Measurements from ENCODE around the gene KRTAP13-3.

The KRTAP13-3 gene, protein sequence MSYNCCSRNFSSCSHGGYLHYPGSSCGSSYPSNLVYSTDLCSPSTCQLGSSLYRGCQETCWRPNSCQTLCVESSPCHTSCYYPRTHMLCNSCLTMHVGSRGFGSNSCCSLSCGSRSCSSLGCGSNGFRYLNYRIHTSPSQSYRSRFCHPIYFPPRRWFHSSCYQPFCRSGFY

DNA sequence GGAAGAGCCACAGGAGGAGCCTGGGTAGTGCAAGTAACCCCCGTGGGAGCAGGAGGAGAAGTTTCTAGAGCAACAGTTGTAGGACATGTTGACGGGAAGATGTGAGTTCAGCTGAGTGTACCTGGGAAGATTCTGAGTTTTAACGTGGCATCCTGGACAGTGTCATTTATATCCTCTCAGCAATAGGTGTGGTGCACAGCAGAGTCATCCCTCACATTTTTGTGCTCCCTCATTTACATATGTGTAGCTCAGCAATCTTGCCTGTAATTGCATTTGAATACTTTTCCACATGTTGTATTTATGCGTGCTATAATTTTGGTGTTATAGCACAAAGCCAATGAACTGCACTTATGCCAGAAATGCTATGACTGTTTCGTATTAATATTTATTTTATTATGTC, at the start of gene KRTAP13-3:
Gene KRTAP13-3 (minus strand): TSS at position 101 of the 400 bp plus-strand sequence. CDS start 14 bp downstream, at position 87.
- Histone ChIP-seq H3K4me3 (ENCODE audit: low read depth, low read length) (no peak within 1 kb of the TSS), H3K9ac (ENCODE audit: low read depth, low read length) (no peak within 1 kb of the TSS), H3K27me3 (ENCODE audit: control insufficient read depth, insufficient read depth, low read length) (no peaks in the 10 kb centered on the region), H3K9me3 (ENCODE audit: control insufficient read depth, insufficient read depth, low read length) (no peaks in the 10 kb centered on the region), H3K36me3 (ENCODE audit: control insufficient read depth, insufficient read depth, low read length) (no peaks in the 10 kb centered on the region), H3K4me1 (ENCODE audit: control insufficient read depth, insufficient read depth, low read length) (peaks cover 5% of the 10 kb centered on the region)

DNA sequence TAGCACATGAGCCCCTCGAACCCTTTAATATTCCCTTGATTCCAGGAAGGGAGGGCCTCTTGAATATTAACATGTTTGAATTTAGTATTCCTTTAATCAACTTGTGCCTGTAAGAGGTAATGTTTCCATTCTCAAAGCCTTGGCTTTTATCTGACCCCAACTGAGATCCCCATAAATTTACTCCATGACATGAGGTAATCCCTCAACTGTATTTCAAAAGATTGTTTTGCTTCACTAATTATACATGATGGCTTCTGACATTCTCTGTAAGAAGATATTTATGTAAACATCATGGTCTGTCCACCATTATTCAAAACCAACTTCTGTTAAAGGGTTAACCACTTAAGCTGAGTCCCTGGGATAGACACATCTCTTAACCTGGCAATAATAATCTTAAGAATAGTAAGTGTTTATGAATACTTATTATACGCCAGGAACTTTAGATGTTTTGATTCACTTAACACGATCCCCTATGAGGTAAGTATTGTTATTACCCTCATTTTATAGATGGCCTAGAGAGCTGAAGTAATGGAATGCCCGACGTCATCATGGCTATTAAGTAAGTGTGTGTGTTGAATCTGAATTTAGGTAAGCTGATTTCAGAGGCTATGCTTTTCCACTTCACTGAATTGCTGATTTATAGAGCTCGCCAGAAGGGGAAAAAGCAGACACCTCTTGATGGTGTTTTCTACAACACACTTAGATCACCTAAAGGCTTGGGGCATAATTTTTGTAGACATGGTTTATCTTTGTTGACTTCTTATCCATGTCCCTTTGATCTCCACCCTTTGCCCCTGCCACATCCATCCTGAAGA, 43.4 kb upstream of the KRTAP13-3 start:
- no peaks in the 10 kb centered on the region for H3K4me1 ChIP-seq (ENCODE audit: control insufficient read depth, insufficient read depth, low read length)
- H3K9me3 ChIP-seq (ENCODE audit: control insufficient read depth, insufficient read depth, low read length), result no peaks in the 10 kb centered on the region
- H3K27me3 ChIP-seq (ENCODE audit: control insufficient read depth, insufficient read depth, low read length), result no peaks in the 10 kb centered on the region
- H3K4me3 ChIP-seq (ENCODE audit: low read depth, low read length), result no peak overlapping the region
- H3K9ac ChIP-seq (ENCODE audit: low read depth, low read length), result no peak overlapping the region
- H3K36me3 ChIP-seq (ENCODE audit: control insufficient read depth, insufficient read depth, low read length), result no peaks in the 10 kb centered on the region

DNA sequence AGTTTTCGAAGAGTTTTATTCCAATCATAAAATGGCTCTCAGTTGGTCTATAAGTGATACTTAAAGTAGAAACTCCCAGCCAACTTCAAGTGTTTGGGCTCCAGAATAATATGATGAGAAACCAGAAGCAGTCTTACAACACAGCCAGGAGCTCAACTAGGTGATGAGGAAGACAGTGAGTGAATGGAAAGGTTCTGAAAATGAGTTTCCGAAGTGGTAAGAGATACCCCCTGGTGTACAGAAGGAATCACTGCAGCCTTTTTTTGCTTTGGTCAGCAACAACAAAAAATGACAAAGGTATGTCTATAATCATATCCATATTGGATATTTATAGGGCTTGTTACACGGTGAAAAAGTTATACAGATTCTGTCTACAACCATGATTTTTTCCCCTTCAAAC, 38.0 kb upstream of the KRTAP13-3 start:
- Histone ChIP-seq H3K27me3 (ENCODE audit: control insufficient read depth, insufficient read depth, low read length) (no peaks in the 10 kb centered on the region), H3K4me1 (ENCODE audit: control insufficient read depth, insufficient read depth, low read length) (no peaks in the 10 kb centered on the region), H3K4me3 (ENCODE audit: low read depth, low read length) (no peak overlapping the region), H3K36me3 (ENCODE audit: control insufficient read depth, insufficient read depth, low read length) (no peaks in the 10 kb centered on the region), H3K9me3 (ENCODE audit: control insufficient read depth, insufficient read depth, low read length) (no peaks in the 10 kb centered on the region), H3K9ac (ENCODE audit: low read depth, low read length) (no peak overlapping the region)

DNA sequence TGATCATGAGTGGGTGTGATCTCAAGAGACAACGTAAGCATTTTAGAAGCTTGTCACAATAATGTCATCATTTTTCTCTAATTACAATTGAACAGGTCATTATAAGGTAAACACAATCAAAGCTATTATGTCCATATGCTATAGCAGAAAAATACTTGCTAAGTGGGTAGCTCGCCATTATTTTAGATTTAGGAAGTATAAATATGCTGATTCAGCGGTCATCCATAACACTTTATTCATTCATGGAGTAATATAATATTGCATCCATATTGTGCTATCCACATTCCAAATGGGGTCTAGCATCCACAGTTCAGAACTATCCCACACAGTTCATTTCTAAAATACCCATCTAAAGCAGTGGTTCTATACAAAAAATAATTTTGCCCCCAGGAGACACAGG, 22.8 kb upstream of the KRTAP13-3 start:
- Histone ChIP-seq H3K9me3 (ENCODE audit: control insufficient read depth, insufficient read depth, low read length) (no peaks in the 10 kb centered on the region), H3K36me3 (ENCODE audit: control insufficient read depth, insufficient read depth, low read length) (no peaks in the 10 kb centered on the region), H3K4me3 (ENCODE audit: low read depth, low read length) (no peak overlapping the region), H3K27me3 (ENCODE audit: control insufficient read depth, insufficient read depth, low read length) (no peaks in the 10 kb centered on the region), H3K9ac (ENCODE audit: low read depth, low read length) (no peak overlapping the region), H3K4me1 (ENCODE audit: control insufficient read depth, insufficient read depth, low read length) (peaks cover 6% of the 10 kb centered on the region)

DNA sequence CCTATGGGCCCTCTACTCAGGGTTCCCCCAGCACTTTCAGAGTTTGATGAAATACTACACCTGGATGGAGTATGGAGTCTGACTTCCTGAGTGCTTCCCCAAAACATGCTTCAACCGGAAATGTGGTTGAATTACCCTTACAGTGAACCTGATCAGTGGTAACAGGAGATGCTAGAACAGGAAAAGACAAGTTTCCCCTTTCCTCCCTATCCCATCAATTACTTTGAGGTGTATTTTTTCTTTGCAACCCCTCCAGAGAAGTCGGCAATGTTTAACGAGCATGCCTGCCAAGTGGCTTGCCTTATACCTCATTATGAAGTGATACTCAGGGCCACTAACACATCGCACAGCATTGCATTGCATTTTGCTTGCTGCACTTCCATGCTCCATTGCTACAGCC, 21.3 kb upstream of the KRTAP13-3 start:
- no peak overlapping the region for H3K9ac ChIP-seq (ENCODE audit: low read depth, low read length)
- no peaks in the 10 kb centered on the region for H3K9me3 ChIP-seq (ENCODE audit: control insufficient read depth, insufficient read depth, low read length)
- no peaks in the 10 kb centered on the region for H3K36me3 ChIP-seq (ENCODE audit: control insufficient read depth, insufficient read depth, low read length)
- H3K4me1 ChIP-seq (ENCODE audit: control insufficient read depth, insufficient read depth, low read length), result peaks cover 7% of the 10 kb centered on the region
- no peak overlapping the region for H3K4me3 ChIP-seq (ENCODE audit: low read depth, low read length)
- no peaks in the 10 kb centered on the region for H3K27me3 ChIP-seq (ENCODE audit: control insufficient read depth, insufficient read depth, low read length)

DNA sequence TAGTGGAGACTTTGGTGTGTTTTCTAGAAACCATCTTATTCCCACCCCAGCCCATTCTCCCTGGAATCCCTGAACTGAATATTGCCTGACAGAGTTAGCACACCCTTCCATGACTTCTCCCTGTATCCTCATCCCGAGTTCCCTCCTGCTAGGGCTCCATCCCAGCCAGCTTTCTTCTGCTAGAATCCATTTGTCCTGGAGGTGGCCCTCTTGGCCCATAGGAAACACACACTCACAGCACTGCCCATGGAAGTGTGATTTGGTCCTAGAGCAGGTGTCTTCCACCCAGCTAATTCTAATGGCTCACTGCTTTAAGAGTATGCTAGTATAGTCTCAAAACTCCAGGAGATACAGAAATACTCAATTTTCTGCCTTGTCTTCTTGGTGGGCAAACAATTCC, 18.5 kb upstream of the KRTAP13-3 start:
- Histone ChIP-seq H3K27me3 (ENCODE audit: control insufficient read depth, insufficient read depth, low read length) (no peaks in the 10 kb centered on the region), H3K9me3 (ENCODE audit: control insufficient read depth, insufficient read depth, low read length) (no peaks in the 10 kb centered on the region)

DNA sequence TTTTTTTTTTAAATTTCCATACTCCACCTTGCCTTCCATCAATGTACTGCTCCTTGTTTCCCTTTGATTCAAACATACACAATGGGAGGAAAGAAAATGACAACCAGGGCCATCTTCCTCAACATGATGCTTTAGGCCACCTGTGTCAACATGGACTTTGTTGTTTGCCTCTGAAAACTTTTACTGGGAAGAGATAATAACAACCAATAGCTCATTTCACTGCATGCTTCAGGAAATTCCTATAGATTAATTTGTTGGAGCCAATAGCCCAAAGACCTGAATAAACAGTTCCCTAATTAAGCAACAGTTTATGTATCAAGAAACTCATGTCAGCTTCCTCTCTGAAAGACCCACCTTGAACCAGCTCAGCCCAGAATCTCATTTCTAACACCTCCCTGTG, 17.5 kb upstream of the KRTAP13-3 start:
- no peaks in the 10 kb centered on the region for H3K36me3 ChIP-seq (ENCODE audit: control insufficient read depth, insufficient read depth, low read length)
- H3K9me3 ChIP-seq (ENCODE audit: control insufficient read depth, insufficient read depth, low read length), result no peaks in the 10 kb centered on the region
- H3K4me3 ChIP-seq (ENCODE audit: low read depth, low read length), result no peak overlapping the region
- peaks cover 7% of the 10 kb centered on the region for H3K4me1 ChIP-seq (ENCODE audit: control insufficient read depth, insufficient read depth, low read length)
- H3K27me3 ChIP-seq (ENCODE audit: control insufficient read depth, insufficient read depth, low read length), result no peaks in the 10 kb centered on the region
- H3K9ac ChIP-seq (ENCODE audit: low read depth, low read length), result no peak overlapping the region

More for the DNA sequence above, 18.5 kb upstream of the KRTAP13-3 start:
- Histone ChIP-seq H3K4me3 (ENCODE audit: low read depth, low read length) (no peak overlapping the region), H3K9ac (ENCODE audit: low read depth, low read length) (no peak overlapping the region), H3K4me1 (ENCODE audit: control insufficient read depth, insufficient read depth, low read length) (peaks cover 7% of the 10 kb centered on the region), H3K36me3 (ENCODE audit: control insufficient read depth, insufficient read depth, low read length) (no peaks in the 10 kb centered on the region)

DNA sequence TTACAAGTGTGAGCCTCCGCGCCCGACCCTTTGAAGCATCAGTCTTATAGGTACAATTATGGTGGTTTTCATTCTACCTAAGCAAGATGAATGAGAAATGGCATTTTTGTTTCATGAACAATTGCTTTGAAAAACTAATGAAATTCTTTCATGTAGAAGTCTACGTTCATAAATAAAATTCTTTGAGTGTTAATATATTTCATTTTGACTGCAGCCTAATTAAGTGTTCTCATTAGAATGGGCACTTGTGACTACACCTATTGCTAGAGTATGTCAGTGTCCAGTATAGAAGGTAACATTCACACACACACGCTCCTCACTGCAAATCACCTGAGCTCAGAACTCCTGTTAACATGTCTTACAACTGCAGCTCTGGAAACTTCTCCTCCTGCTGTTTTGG, 14.2 kb upstream of the KRTAP13-3 start, which contains the start of gene KRTAP15-1:
Gene KRTAP15-1 (plus strand): TSS at position 301 of the 400 bp plus-strand sequence. CDS start 53 bp downstream, at position 354.
- peaks cover 7% of the 10 kb centered on the region for H3K4me1 ChIP-seq (ENCODE audit: control insufficient read depth, insufficient read depth, low read length)

DNA sequence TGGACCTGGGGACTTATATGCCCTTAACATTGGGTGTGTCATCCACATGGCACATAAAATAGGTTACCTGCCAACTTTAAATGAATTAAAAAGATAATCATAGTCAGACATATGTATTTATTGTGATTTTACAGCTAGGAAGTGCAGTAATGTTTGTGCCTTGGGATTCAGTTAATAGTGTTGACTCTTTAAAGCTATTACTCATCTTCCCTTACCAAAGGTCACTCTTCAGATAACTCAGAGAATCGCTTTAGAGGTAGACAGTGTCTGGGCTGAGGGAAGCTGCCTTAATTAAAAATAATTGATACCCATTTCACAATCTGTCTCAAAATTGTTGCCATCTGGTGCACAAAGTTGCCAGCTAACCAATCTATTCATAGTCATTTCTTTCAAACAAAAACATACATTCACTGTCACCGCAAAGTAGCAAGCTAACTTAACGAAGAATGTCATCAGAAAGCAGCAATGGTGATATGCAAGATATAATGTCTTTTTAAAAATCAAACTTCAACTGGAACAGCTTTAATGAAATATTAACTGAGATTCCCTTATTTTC, 11.4 kb upstream of the KRTAP13-3 start:
- Histone ChIP-seq H3K36me3 (ENCODE audit: control insufficient read depth, insufficient read depth, low read length) (no peaks in the 10 kb centered on the region), H3K9me3 (ENCODE audit: control insufficient read depth, insufficient read depth, low read length) (no peaks in the 10 kb centered on the region), H3K4me3 (ENCODE audit: low read depth, low read length) (no peak overlapping the region), H3K27me3 (ENCODE audit: control insufficient read depth, insufficient read depth, low read length) (no peaks in the 10 kb centered on the region), H3K4me1 (ENCODE audit: control insufficient read depth, insufficient read depth, low read length) (no peaks in the 10 kb centered on the region), H3K9ac (ENCODE audit: low read depth, low read length) (no peak overlapping the region)

More for the DNA sequence above, 14.2 kb upstream of the KRTAP13-3 start, which contains the start of gene KRTAP15-1:
- Histone ChIP-seq H3K9me3 (ENCODE audit: control insufficient read depth, insufficient read depth, low read length) (no peaks in the 10 kb centered on the region), H3K9ac (ENCODE audit: low read depth, low read length) (no peak within 1 kb of the TSS), H3K36me3 (ENCODE audit: control insufficient read depth, insufficient read depth, low read length) (no peaks in the 10 kb centered on the region), H3K27me3 (ENCODE audit: control insufficient read depth, insufficient read depth, low read length) (no peaks in the 10 kb centered on the region), H3K4me3 (ENCODE audit: low read depth, low read length) (no peak within 1 kb of the TSS)

DNA sequence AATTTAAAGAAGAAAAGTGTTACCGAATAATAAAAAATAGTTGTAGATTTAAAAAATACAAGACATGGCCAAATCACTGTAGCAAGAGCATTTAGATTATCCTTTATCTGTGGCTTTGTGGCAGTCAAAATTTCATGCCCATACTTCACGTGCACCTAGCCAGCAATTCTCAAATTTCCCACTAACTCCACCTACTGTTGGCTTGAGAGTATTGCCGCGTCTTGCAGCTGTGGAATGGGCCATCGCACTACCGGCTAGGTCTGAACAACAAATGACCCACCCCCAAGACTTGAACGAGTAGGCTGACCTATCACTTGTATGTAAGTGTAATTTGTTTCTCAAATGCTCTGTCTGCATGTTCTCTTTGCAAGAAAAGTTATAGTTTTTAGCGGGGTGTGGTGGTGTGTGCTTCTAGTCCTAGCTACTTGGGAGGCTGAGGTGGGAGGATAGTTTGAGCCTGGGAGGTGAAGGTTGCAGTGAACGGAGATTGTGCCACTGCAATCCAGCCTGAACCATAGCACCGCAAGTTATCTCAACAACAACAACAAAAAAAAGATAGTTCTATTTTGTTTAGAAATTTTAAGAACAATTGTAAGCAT, 8.4 kb upstream of the KRTAP13-3 start:
- H3K27me3 ChIP-seq (ENCODE audit: control insufficient read depth, insufficient read depth, low read length), result no peaks in the 10 kb centered on the region
- no peaks in the 10 kb centered on the region for H3K9me3 ChIP-seq (ENCODE audit: control insufficient read depth, insufficient read depth, low read length)

DNA sequence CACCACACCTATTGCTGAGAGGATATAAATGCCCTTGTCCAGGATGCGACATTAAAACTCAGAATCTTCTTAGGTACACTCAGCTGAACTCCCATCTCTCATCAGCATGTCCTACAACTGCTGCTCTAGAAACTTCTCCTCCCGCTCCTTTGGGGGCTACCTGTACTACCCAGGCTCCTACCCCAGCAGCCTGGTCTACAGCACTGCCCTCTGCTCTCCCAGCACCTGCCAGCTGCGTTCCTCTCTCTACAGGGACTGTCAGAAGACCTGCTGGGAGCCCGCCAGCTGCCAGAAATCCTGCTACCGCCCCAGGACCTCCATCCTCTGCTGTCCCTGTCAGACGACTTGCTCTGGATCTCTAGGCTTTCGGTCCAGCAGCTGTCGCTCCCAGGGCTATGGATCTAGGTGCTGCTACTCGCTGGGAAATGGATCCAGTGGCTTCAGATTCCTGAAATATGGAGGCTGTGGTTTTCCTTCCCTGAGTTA, 4.5 kb upstream of the KRTAP13-3 start, which contains the start of gene KRTAP13-4:
Gene KRTAP13-4 (plus strand): TSS at position 51 of the 486 bp plus-strand sequence. CDS start 56 bp downstream, at position 107.
- Histone ChIP-seq H3K27me3 (ENCODE audit: control insufficient read depth, insufficient read depth, low read length) (no peaks in the 10 kb centered on the region), H3K9me3 (ENCODE audit: control insufficient read depth, insufficient read depth, low read length) (no peaks in the 10 kb centered on the region), H3K9ac (ENCODE audit: low read depth, low read length) (no peak within 1 kb of the TSS), H3K4me3 (ENCODE audit: low read depth, low read length) (no peak within 1 kb of the TSS), H3K36me3 (ENCODE audit: control insufficient read depth, insufficient read depth, low read length) (no peaks in the 10 kb centered on the region), H3K4me1 (ENCODE audit: control insufficient read depth, insufficient read depth, low read length) (peaks cover 5% of the 10 kb centered on the region)

More for the DNA sequence above, 8.4 kb upstream of the KRTAP13-3 start:
- H3K9ac ChIP-seq (ENCODE audit: low read depth, low read length), result no peak overlapping the region
- H3K4me1 ChIP-seq (ENCODE audit: control insufficient read depth, insufficient read depth, low read length), result no peaks in the 10 kb centered on the region
- no peak overlapping the region for H3K4me3 ChIP-seq (ENCODE audit: low read depth, low read length)
- H3K36me3 ChIP-seq (ENCODE audit: control insufficient read depth, insufficient read depth, low read length), result no peaks in the 10 kb centered on the region

Data from iPS-15b (cell line).